ENCODE measurements around the gene KCNMB1. TPM values are rescaled to one million over a fixed set of nuclear protein-coding genes. Genes with fewer than 3 reads are reported as not detected.

The KCNMB1 gene
- total RNA-seq, 2 donors from 2014 or later = 0.09 TPM; not detected in 1

- H3K27me3 ChIP-seq (ENCODE audit: control insufficient read depth, insufficient read depth, low read length, poor library complexity, severe bottlenecking) = no peaks in the 10 kb centered on the region
- Mint-ChIP-seq H3K4me1 (no peaks in the 10 kb centered on the region), H3K27ac (no peak overlapping the region), H3K27me3 (ENCODE audit: insufficient read depth) (peaks cover 3% of the 10 kb centered on the region), H3K36me3 (ENCODE audit: low read depth) (no peaks in the 10 kb centered on the region), H3K4me3 (no peak overlapping the region), H3K9me3 (no peaks in the 10 kb centered on the region)
- H3K4me1 ChIP-seq (ENCODE audit: control insufficient read depth, insufficient read depth, low read length) = no peaks in the 10 kb centered on the region
- H3K27ac ChIP-seq (ENCODE audit: low read depth, low read length) = no peak overlapping the region
- H3K9me3 ChIP-seq (ENCODE audit: control insufficient read depth, low read length) = no peaks in the 10 kb centered on the region
- H3K4me3 ChIP-seq (ENCODE audit: low read length) = no peak overlapping the region
- H3K9ac ChIP-seq (ENCODE audit: extremely low read depth, low read length, poor library complexity, severe bottlenecking) = no peak overlapping the region
- no peak for DNase-seq
- 96 to 100% methylated on average over 1 to 6 of the region's 6 CpGs for WGBS, 2 experiments (ENCODE audit: insufficient coverage in 1 of 2, insufficient read length in 1 of 2)
- no peaks in the 10 kb centered on the region for H3K36me3 ChIP-seq (ENCODE audit: control insufficient read depth, insufficient read depth, low read length)
- TF ChIP-seq CTCF (conservative IDR thresholded peaks at IDR 0.05) = no peak
Measured at GRCh38 chr5:170414786-170415185, 25.6 kb upstream of the KCNMB1 start.

DNA sequence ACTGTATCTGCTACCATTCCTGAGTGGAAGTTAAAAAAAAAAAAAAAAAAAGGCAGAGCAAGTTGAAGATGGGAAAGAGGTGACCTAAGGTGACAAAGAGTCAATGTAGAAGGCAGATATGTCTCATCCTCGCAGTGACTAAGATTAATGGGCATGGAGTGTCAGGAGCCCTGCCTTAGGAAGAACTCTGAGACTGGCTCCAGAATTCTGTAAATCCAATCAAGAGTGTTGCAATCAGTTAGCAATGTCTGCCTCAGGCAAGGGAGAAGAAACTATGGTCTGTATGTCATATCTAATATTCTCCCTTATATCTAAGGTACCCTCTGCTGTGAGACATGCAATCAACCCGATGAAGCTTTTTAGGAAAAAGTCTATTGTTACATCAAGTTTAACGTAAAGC is 24.7 kb upstream of the KCNMB1 start:
- Mint-ChIP-seq H3K4me3 (no peak overlapping the region), H3K27ac (no peak overlapping the region), H3K4me1 (peaks cover 6% of the 10 kb centered on the region), H3K27me3 (ENCODE audit: insufficient read depth) (peaks cover 3% of the 10 kb centered on the region), H3K9me3 (no peaks in the 10 kb centered on the region), H3K36me3 (ENCODE audit: low read depth) (no peaks in the 10 kb centered on the region)
- Histone ChIP-seq H3K36me3 (ENCODE audit: control insufficient read depth, insufficient read depth, low read length) (no peaks in the 10 kb centered on the region), H3K4me3 (ENCODE audit: low read length) (no peak overlapping the region), H3K4me1 (ENCODE audit: control insufficient read depth, insufficient read depth, low read length) (peaks cover 2% of the 10 kb centered on the region), H3K27ac (ENCODE audit: low read depth, low read length) (no peak overlapping the region), H3K9ac (ENCODE audit: extremely low read depth, low read length, poor library complexity, severe bottlenecking) (no peak overlapping the region), H3K27me3 (ENCODE audit: control insufficient read depth, insufficient read depth, low read length, poor library complexity, severe bottlenecking) (no peaks in the 10 kb centered on the region), H3K9me3 (ENCODE audit: control insufficient read depth, low read length) (no peaks in the 10 kb centered on the region)
- DNase-seq = no peak
- WGBS, 2 experiments (ENCODE audit: insufficient coverage in 1 of 2, insufficient read length in 1 of 2) = 94 to 97% methylated on average over 3 of the region's 3 CpGs
- no peak for TF ChIP-seq CTCF (conservative IDR thresholded peaks at IDR 0.05)

- no peaks in the 10 kb centered on the region for H3K9me3 ChIP-seq (ENCODE audit: control insufficient read depth, low read length)
- H3K27me3 Mint-ChIP-seq (ENCODE audit: insufficient read depth) = peaks cover 6% of the 10 kb centered on the region
- 95 to 100% methylated on average over 2 to 3 of the region's 3 CpGs for WGBS, 2 experiments (ENCODE audit: insufficient coverage in 1 of 2, insufficient read length in 1 of 2)
- TF ChIP-seq CTCF (conservative IDR thresholded peaks at IDR 0.05) = peak; percentile 50
- H3K36me3 Mint-ChIP-seq (ENCODE audit: low read depth) = no peaks in the 10 kb centered on the region
- H3K27ac Mint-ChIP-seq = no peak overlapping the region
- no peak overlapping the region for H3K9ac ChIP-seq (ENCODE audit: extremely low read depth, low read length, poor library complexity, severe bottlenecking)
- H3K4me1 ChIP-seq (ENCODE audit: control insufficient read depth, insufficient read depth, low read length) = peaks cover 8% of the 10 kb centered on the region
- H3K27ac ChIP-seq (ENCODE audit: low read depth, low read length) = no peak overlapping the region
- no peaks in the 10 kb centered on the region for H3K9me3 Mint-ChIP-seq
- no peaks in the 10 kb centered on the region for H3K27me3 ChIP-seq (ENCODE audit: control insufficient read depth, insufficient read depth, low read length, poor library complexity, severe bottlenecking)
- no peaks in the 10 kb centered on the region for H3K36me3 ChIP-seq (ENCODE audit: control insufficient read depth, insufficient read depth, low read length)
- no peak overlapping the region for H3K4me3 Mint-ChIP-seq
- peaks cover 23% of the 10 kb centered on the region for H3K4me1 Mint-ChIP-seq
- no peak for DNase-seq
- no peak overlapping the region for H3K4me3 ChIP-seq (ENCODE audit: low read length)
Measured at GRCh38 chr5:170411100-170411499, 21.9 kb upstream of the KCNMB1 start.
